ENCODE measurements around the gene LYZL6.

The LYZL6 gene

GRCh38 chr17:35931794-35932425 lies 11.6 kb downstream of the LYZL6 start:
- H3K9ac ChIP-seq (ENCODE audit: low read depth, low read length): no peak overlapping the region
- H3K9me3 ChIP-seq (ENCODE audit: control insufficient read depth, insufficient read depth, low read length): no peaks in the 10 kb centered on the region
- H3K4me1 ChIP-seq (ENCODE audit: insufficient read depth, low read length): peaks cover 7% of the 10 kb centered on the region
- H3K36me3 ChIP-seq (ENCODE audit: insufficient read depth, low read length): no peaks in the 10 kb centered on the region

GRCh38 chr17:35930211-35931065 lies 13.1 kb downstream of the LYZL6 start, which contains the start of gene RDM1:
Gene RDM1 (minus strand): TSS chr17:35930773. CDS start chr17:35930727, 46 bp downstream.
- H3K4me1 ChIP-seq (ENCODE audit: insufficient read depth, low read length): peaks cover 7% of the 10 kb centered on the region
- H3K36me3 ChIP-seq (ENCODE audit: insufficient read depth, low read length): no peaks in the 10 kb centered on the region
- peak within 1 kb of the TSS; percentile 63; the same call in 1 of the 2 replicates for H3K9ac ChIP-seq (ENCODE audit: low read depth, low read length)
- H3K9me3 ChIP-seq (ENCODE audit: control insufficient read depth, insufficient read depth, low read length): no peaks in the 10 kb centered on the region

GRCh38 chr17:35927714-35928113 lies 15.8 kb downstream of the LYZL6 start:
- peaks cover 7% of the 10 kb centered on the region for H3K4me1 ChIP-seq (ENCODE audit: insufficient read depth, low read length)
- no peaks in the 10 kb centered on the region for H3K36me3 ChIP-seq (ENCODE audit: insufficient read depth, low read length)
- no peaks in the 10 kb centered on the region for H3K9me3 ChIP-seq (ENCODE audit: control insufficient read depth, insufficient read depth, low read length)
- no peak overlapping the region for H3K9ac ChIP-seq (ENCODE audit: low read depth, low read length)

- no peaks in the 10 kb centered on the region for H3K9me3 ChIP-seq (ENCODE audit: control insufficient read depth, insufficient read depth, low read length)
- no peak overlapping the region for H3K9ac ChIP-seq (ENCODE audit: low read depth, low read length)
- no peaks in the 10 kb centered on the region for H3K36me3 ChIP-seq (ENCODE audit: insufficient read depth, low read length)
- H3K4me1 ChIP-seq (ENCODE audit: insufficient read depth, low read length): no peaks in the 10 kb centered on the region
Measured at GRCh38 chr17:35923609-35924114, 19.9 kb downstream of the LYZL6 start.

- Histone ChIP-seq H3K4me1 (ENCODE audit: insufficient read depth, low read length) (no peaks in the 10 kb centered on the region), H3K9me3 (ENCODE audit: control insufficient read depth, insufficient read depth, low read length) (no peaks in the 10 kb centered on the region; the same call in 1 of the 2 replicates), H3K36me3 (ENCODE audit: insufficient read depth, low read length) (no peaks in the 10 kb centered on the region), H3K9ac (ENCODE audit: low read depth, low read length) (no peak overlapping the region)
Measured at GRCh38 chr17:35920229-35920628, 23.3 kb downstream of the LYZL6 start.

GRCh38 chr17:35918665-35919064 lies 24.8 kb downstream of the LYZL6 start:
- Histone ChIP-seq H3K9ac (ENCODE audit: low read depth, low read length) (no peak overlapping the region), H3K9me3 (ENCODE audit: control insufficient read depth, insufficient read depth, low read length) (no peaks in the 10 kb centered on the region; the same call in 1 of the 2 replicates), H3K36me3 (ENCODE audit: insufficient read depth, low read length) (no peaks in the 10 kb centered on the region), H3K4me1 (ENCODE audit: insufficient read depth, low read length) (no peaks in the 10 kb centered on the region)

GRCh38 chr17:35917519-35918213 lies 25.8 kb downstream of the LYZL6 start:
- Histone ChIP-seq H3K36me3 (ENCODE audit: insufficient read depth, low read length) (no peaks in the 10 kb centered on the region), H3K9ac (ENCODE audit: low read depth, low read length) (no peak overlapping the region), H3K4me1 (ENCODE audit: insufficient read depth, low read length) (no peaks in the 10 kb centered on the region), H3K9me3 (ENCODE audit: control insufficient read depth, insufficient read depth, low read length) (no peaks in the 10 kb centered on the region; the same call in 1 of the 2 replicates)

- Histone ChIP-seq H3K4me1 (ENCODE audit: insufficient read depth, low read length) (no peaks in the 10 kb centered on the region), H3K9me3 (ENCODE audit: control insufficient read depth, insufficient read depth, low read length) (no peaks in the 10 kb centered on the region; the same call in 1 of the 2 replicates), H3K9ac (ENCODE audit: low read depth, low read length) (no peak overlapping the region), H3K36me3 (ENCODE audit: insufficient read depth, low read length) (no peaks in the 10 kb centered on the region)
Measured at GRCh38 chr17:35915153-35915964, 28.2 kb downstream of the LYZL6 start.

GRCh38 chr17:35914354-35914753 lies 29.2 kb downstream of the LYZL6 start:
- H3K9ac ChIP-seq (ENCODE audit: low read depth, low read length): no peak overlapping the region
- peaks cover 2% of the 10 kb centered on the region for H3K9me3 ChIP-seq (ENCODE audit: control insufficient read depth, insufficient read depth, low read length)
- H3K36me3 ChIP-seq (ENCODE audit: insufficient read depth, low read length): no peaks in the 10 kb centered on the region
- H3K4me1 ChIP-seq (ENCODE audit: insufficient read depth, low read length): no peaks in the 10 kb centered on the region

GRCh38 chr17:35913609-35914008 lies 29.9 kb downstream of the LYZL6 start:
- Histone ChIP-seq H3K9me3 (ENCODE audit: control insufficient read depth, insufficient read depth, low read length) (peaks cover 2% of the 10 kb centered on the region), H3K9ac (ENCODE audit: low read depth, low read length) (no peak overlapping the region), H3K4me1 (ENCODE audit: insufficient read depth, low read length) (no peaks in the 10 kb centered on the region), H3K36me3 (ENCODE audit: insufficient read depth, low read length) (no peaks in the 10 kb centered on the region)

GRCh38 chr17:35912942-35913341 lies 30.6 kb downstream of the LYZL6 start:
- Histone ChIP-seq H3K9me3 (ENCODE audit: control insufficient read depth, insufficient read depth, low read length) (peaks cover 2% of the 10 kb centered on the region), H3K4me1 (ENCODE audit: insufficient read depth, low read length) (no peaks in the 10 kb centered on the region), H3K9ac (ENCODE audit: low read depth, low read length) (no peak overlapping the region), H3K36me3 (ENCODE audit: insufficient read depth, low read length) (no peaks in the 10 kb centered on the region)

- H3K36me3 ChIP-seq (ENCODE audit: insufficient read depth, low read length): no peaks in the 10 kb centered on the region
- no peak overlapping the region for H3K9ac ChIP-seq (ENCODE audit: low read depth, low read length)
- no peaks in the 10 kb centered on the region for H3K4me1 ChIP-seq (ENCODE audit: insufficient read depth, low read length)
- H3K9me3 ChIP-seq (ENCODE audit: control insufficient read depth, insufficient read depth, low read length): peaks cover 2% of the 10 kb centered on the region
Measured at GRCh38 chr17:35912339-35912912, 31.1 kb downstream of the LYZL6 start.

- Histone ChIP-seq H3K9ac (ENCODE audit: low read depth, low read length) (no peak overlapping the region), H3K4me1 (ENCODE audit: insufficient read depth, low read length) (no peaks in the 10 kb centered on the region), H3K36me3 (ENCODE audit: insufficient read depth, low read length) (no peaks in the 10 kb centered on the region), H3K9me3 (ENCODE audit: control insufficient read depth, insufficient read depth, low read length) (peaks cover 2% of the 10 kb centered on the region; the same call in 1 of the 2 replicates)
Measured at GRCh38 chr17:35909408-35909807, 34.1 kb downstream of the LYZL6 start.
